Lung microvascular endothelial cell (primary cell): ENCODE data around the gene CABP1. TPM values are rescaled to one million over a fixed set of nuclear protein-coding genes. Genes with fewer than 3 reads are reported as not detected.

Experiments
- total RNA-seq: library from RNA; depleted of rRNA; stranded (reverse); fragments of >200 nt; gene quantifications from 2 replicates; pipeline ENCODE4 v1.2.1, GENCODE V29; 2014

CABP1 gene
- total RNA-seq, 1 donor from 2014 or later: not detected

Other genes starting within 250 kb of the CABP1 start
- 494 and 598 TPM in 2 replicates for gene COX6A1, start 202.5 kb upstream of the CABP1 start, total RNA-seq
- gene TRIAP1, start 194.2 kb upstream of the CABP1 start, total RNA-seq: 26.0 and 30.5 TPM in 2 replicates
- gene GATC, start 194.2 kb upstream of the CABP1 start, total RNA-seq: 12.6 and 17.5 TPM in 2 replicates
- 220 and 239 TPM in 2 replicates for gene SRSF9, start 170.9 kb upstream of the CABP1 start, total RNA-seq
- gene DYNLL1, start 144.5 kb upstream of the CABP1 start, total RNA-seq: 189 and 344 TPM in 2 replicates
- gene COQ5, start 111.5 kb upstream of the CABP1 start, total RNA-seq: 19.0 and 21.8 TPM in 2 replicates
- gene RNF10, start 106.3 kb upstream of the CABP1 start, total RNA-seq: 90.2 and 127 TPM in 2 replicates
- 19.8 and 23.6 TPM in 2 replicates for gene POP5, start 59.2 kb upstream of the CABP1 start, total RNA-seq
- gene MLEC, start 46.5 kb downstream of the CABP1 start, total RNA-seq: 27.4 and 32.0 TPM in 2 replicates
- gene UNC119B, start 69.8 kb downstream of the CABP1 start, total RNA-seq: 13.5 and 14.3 TPM in 2 replicates
- 21.4 and 23.0 TPM in 2 replicates for gene ACADS, start 85.2 kb downstream of the CABP1 start, total RNA-seq